ENCODE results near the gene LMTK3.

Gene LMTK3

GRCh38 chr19:48436586-48436985 lies 75.0 kb downstream of the LMTK3 start:
- H3K79me2 ChIP-seq (ENCODE audit: control insufficient read depth, low read length) = no peaks in the 10 kb centered on the region

More at GRCh38 chr19:48436586-48436985, 75.0 kb downstream of the LMTK3 start:
- Histone ChIP-seq H3K4me1 (ENCODE audit: control insufficient read depth, low read length) (peaks cover 5% of the 10 kb centered on the region), H3K36me3 (ENCODE audit: control insufficient read depth, low read length) (no peaks in the 10 kb centered on the region), H3K4me2 (ENCODE audit: low read length) (no peak overlapping the region), H3K27ac (ENCODE audit: low read depth, low read length) (no peak overlapping the region), H3K9me2 (replicated peaks; ENCODE audit: control insufficient read depth, low read length) (no peaks in the 10 kb centered on the region), H3K9me3 (ENCODE audit: control insufficient read depth, insufficient read depth, low read length) (no peaks in the 10 kb centered on the region), H4K20me1 (ENCODE audit: control insufficient read depth, insufficient read depth, low read depth, low read length) (no peaks in the 10 kb centered on the region), H3F3A (ENCODE audit: control insufficient read depth, insufficient read depth) (no peaks in the 10 kb centered on the region), H3K4me3 (ENCODE audit: low read length) (no peak overlapping the region), H3K27me3 (ENCODE audit: control insufficient read depth, low read length) (no peaks in the 10 kb centered on the region)
- TF ChIP-seq CTCF (IDR thresholded peaks at IDR 0.05; ENCODE audit: low read depth, low read length, poor library complexity, severe bottlenecking) (no peak), EZH2phosphoT487 (IDR thresholded peaks at IDR 0.05; ENCODE audit: borderline replicate concordance, low read length) (no peak)
